Keratinocyte (primary cell): ENCODE measurements around the gene TDRD3. TPM values are rescaled to one million over a fixed set of nuclear protein-coding genes. Genes with fewer than 3 reads are reported as not detected.
A peak's percentile ranks its signal among the peaks of the same experiment; 100 is the strongest.

Experiments used
- DNase-seq: peaks from one replicate; pipeline ENCODE4 v3.0.0-alpha.2; 2011; ENCODE audit warnings: low read depth, missing footprints, low spot score
- FAIRE-seq: peaks from 2 replicates; lab custom pipeline; 2011; peaks lifted over from hg19 to GRCh38; lab: Jason Lieb, UNC
- H2AFZ ChIP-seq: 2 replicates; pipeline ENCODE4 v1.6.0; 2012; ENCODE audit warnings: low read length, control low read depth, inconsistent platforms; ENCODE audit not compliant: control insufficient read depth
- H3K27ac ChIP-seq: 2 replicates; pipeline ENCODE4 v1.5.1; 2011; ENCODE audit warnings: low read length; ENCODE audit not compliant: control insufficient read depth, insufficient read depth
- H3K27me3 ChIP-seq: 3 replicates; pipeline ENCODE4 v1.6.0; 2011; ENCODE audit warnings: low read length; ENCODE audit not compliant: control insufficient read depth, insufficient read depth; ENCODE audit errors: extremely low read depth
- H3K36me3 ChIP-seq, 2 experiments: 2 replicates in 1 of 2; 3 replicates in 1 of 2; pipeline ENCODE4 v1.5.1; 2011; ENCODE audit warnings: low read length in 2 of 2, mild to moderate bottlenecking in 1 of 2; ENCODE audit not compliant: control insufficient read depth in 2 of 2, insufficient read depth in 2 of 2; ENCODE audit errors: extremely low read depth in 1 of 2
- H3K4me1 ChIP-seq: 3 replicates; pipeline ENCODE4 v1.5.1; 2011; ENCODE audit warnings: low read length; ENCODE audit not compliant: control insufficient read depth, insufficient read depth; ENCODE audit errors: extremely low read depth
- H3K4me2 ChIP-seq: 3 replicates; pipeline ENCODE4 v1.6.0; 2011; ENCODE audit warnings: low read depth, low read length; ENCODE audit not compliant: control insufficient read depth, insufficient read depth; ENCODE audit errors: extremely low read depth
- H3K4me3 ChIP-seq, 3 experiments: fragments of 200-600 bp in 1 of 3; sonication (generic) in 1 of 3; 2 replicates in 2 of 3; 3 replicates in 1 of 3; pipeline ENCODE4 v1.5.1; 2011 to 2016; ENCODE audit warnings: low read length in 3 of 3, mild to moderate bottlenecking in 3 of 3, control low read depth in 2 of 3, inconsistent platforms in 1 of 3, low read depth in 1 of 3, mixed read lengths in 1 of 3, mixed run types in 1 of 3, moderate library complexity in 1 of 3; ENCODE audit not compliant: control insufficient read depth in 2 of 3, insufficient read depth in 2 of 3; ENCODE audit errors: extremely low read depth in 1 of 3
- H3K79me2 ChIP-seq: 2 replicates; pipeline ENCODE4 v1.6.0; 2012; ENCODE audit warnings: low read length; ENCODE audit not compliant: control insufficient read depth, insufficient read depth
- H3K9ac ChIP-seq: 3 replicates; pipeline ENCODE4 v1.6.0; 2011; ENCODE audit warnings: low read length; ENCODE audit not compliant: control insufficient read depth, insufficient read depth; ENCODE audit errors: extremely low read depth
- H3K9me1 ChIP-seq: 3 replicates; pipeline ENCODE4 v1.6.0; 2011; ENCODE audit warnings: low read length; ENCODE audit not compliant: control insufficient read depth, insufficient read depth; ENCODE audit errors: extremely low read depth
- H3K9me3 ChIP-seq: 2 replicates; pipeline ENCODE4 v1.5.1; 2012; ENCODE audit warnings: low read depth, low read length; ENCODE audit not compliant: control insufficient read depth
- H4K20me1 ChIP-seq: 3 replicates; pipeline ENCODE4 v1.6.0; 2011; ENCODE audit warnings: low read length; ENCODE audit not compliant: control insufficient read depth, insufficient read depth; ENCODE audit errors: extremely low read depth
- EZH2 ChIP-seq: IDR thresholded peaks from one replicate; pipeline ENCODE4 v1.6.1; 2012; ENCODE audit warnings: inconsistent platforms, mild to moderate bottlenecking, low read length, moderate library complexity
- dilution Hi-C: fragments of 300-500 bp; cut with MboI; formaldehyde crosslinking; loops from one replicate; pipeline ENCODE4 v1.7.0; 2020; ENCODE audit warnings: low sequenced_read_pairs; ENCODE audit not compliant: extremely low pct_ligation_motif_present
- polyA plus RNA-seq, 5 experiments: library from polyadenylated mRNA; depleted of rRNA in 3 of 5; stranded (reverse) in 3 of 5; stranded (forward) in 1 of 5; unstranded in 1 of 5; fragments of >200 nt; gene quantifications; 1 replicate in 1 of 5; 2 replicates in 3 of 5; 3 replicates in 1 of 5; pipeline versions ENCODE4 v1.2.1 to v1.2.3, GENCODE V29; 2011 to 2012; ENCODE audit warnings: missing spikeins in 2 of 5, low read depth in 1 of 5, low replicate concordance in 1 of 5
- TF ChIP-seq, protein P1 (sequence below), 3 experiments: IDR thresholded peaks in 1 of 3; conservative IDR thresholded peaks in 1 of 3; optimal IDR thresholded peaks in 1 of 3; 2 replicates in 2 of 3; 3 replicates in 1 of 3; pipeline versions ENCODE3 to v1.5.1; 2011; ENCODE audit warnings: low read length in 3 of 3, mild to moderate bottlenecking in 3 of 3, moderate library complexity in 2 of 3, control low read depth in 1 of 3, inconsistent platforms in 1 of 3; ENCODE audit not compliant: insufficient read depth in 2 of 3; ENCODE audit errors: extremely low read depth in 1 of 3

The TDRD3 gene
- polyA plus RNA-seq, 1 donor (not counting 4 experiments of a cell fraction or from before 2014, with no cell fraction given): 10.7 TPM

DNA sequence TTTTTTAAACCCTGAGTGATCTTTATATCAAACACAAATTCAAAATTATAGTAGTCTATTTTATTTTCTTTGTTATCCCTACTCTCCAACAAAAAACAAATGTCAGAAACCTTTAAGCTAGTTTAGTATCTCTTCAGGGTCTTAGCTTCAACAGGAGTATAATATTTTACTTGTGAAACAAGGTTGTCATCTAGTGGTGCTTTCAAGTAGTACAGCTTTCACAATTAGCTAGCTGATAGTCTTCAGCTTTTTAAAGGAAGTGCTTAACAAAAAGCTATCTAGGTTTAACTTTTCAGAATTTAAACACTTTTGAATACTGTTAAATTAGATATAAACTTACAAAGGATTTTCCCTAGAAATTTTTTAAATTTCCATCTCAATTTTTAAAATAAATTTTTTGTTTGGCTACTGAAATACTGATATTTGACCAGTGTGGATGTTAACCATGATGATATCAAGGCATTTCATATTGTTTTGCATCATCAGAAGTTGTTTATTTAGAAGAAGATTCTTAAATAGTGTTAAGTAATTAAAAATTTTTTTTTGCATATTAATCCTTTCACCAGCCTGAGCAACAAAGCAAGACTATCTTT, 34.2 kb downstream of the TDRD3 start:
- Histone ChIP-seq H3K9me3 (no peaks in the 10 kb centered on the region), H3K36me3 (no peaks in the 10 kb centered on the region), H4K20me1 (no peaks in the 10 kb centered on the region), H3K79me2 (peaks cover 2% of the 10 kb centered on the region), H3K27ac (no peak overlapping the region), H3K9ac (no peak overlapping the region), H3K27me3 (no peaks in the 10 kb centered on the region), H3K9me1 (no peaks in the 10 kb centered on the region), H3K4me2 (no peak overlapping the region), H3K4me3 (no peak overlapping the region), H2AFZ (no peak overlapping the region), H3K4me1 (no peaks in the 10 kb centered on the region)
- FAIRE-seq (no peak), DNase-seq (peak; percentile 26)
- TF ChIP-seq EZH2: no peak
- TF ChIP-seq, protein P1, sequence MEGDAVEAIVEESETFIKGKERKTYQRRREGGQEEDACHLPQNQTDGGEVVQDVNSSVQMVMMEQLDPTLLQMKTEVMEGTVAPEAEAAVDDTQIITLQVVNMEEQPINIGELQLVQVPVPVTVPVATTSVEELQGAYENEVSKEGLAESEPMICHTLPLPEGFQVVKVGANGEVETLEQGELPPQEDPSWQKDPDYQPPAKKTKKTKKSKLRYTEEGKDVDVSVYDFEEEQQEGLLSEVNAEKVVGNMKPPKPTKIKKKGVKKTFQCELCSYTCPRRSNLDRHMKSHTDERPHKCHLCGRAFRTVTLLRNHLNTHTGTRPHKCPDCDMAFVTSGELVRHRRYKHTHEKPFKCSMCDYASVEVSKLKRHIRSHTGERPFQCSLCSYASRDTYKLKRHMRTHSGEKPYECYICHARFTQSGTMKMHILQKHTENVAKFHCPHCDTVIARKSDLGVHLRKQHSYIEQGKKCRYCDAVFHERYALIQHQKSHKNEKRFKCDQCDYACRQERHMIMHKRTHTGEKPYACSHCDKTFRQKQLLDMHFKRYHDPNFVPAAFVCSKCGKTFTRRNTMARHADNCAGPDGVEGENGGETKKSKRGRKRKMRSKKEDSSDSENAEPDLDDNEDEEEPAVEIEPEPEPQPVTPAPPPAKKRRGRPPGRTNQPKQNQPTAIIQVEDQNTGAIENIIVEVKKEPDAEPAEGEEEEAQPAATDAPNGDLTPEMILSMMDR (optimal IDR thresholded peaks at IDR 0.05 in 1 of 3, IDR thresholded peaks at IDR 0.05 in 1 of 3, conservative IDR thresholded peaks at IDR 0.05 in 1 of 3; ENCODE audit: extremely low read depth in 1 of 3, insufficient read depth in 2 of 3, low read length in 3 of 3): peak in 2 of 3 experiments; percentile 64 to 65
- dilution Hi-C loops: no loop called here

DNA sequence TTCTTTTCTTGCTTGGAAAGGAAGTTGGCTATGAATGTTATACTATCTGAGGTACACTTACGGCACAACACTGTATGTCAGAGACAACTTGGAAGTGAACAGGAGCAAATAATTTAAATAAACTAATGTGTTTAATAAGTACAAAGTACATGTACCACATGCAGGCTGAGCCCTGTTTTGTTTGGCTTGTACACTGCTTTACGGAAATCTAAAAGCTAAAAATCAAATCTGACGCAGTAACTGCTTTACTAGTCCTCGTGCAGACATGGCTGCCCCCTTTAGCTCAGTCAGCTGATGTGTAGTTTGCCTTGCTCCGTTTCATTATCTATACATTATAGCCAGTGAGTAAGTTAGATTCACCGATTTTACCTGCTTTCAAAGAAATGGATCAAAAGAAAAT, 36.5 kb downstream of the TDRD3 start:
- Histone ChIP-seq H3K27ac (no peak overlapping the region), H4K20me1 (no peaks in the 10 kb centered on the region), H3K27me3 (no peaks in the 10 kb centered on the region), H3K4me3 (no peak overlapping the region), H3K9me1 (no peaks in the 10 kb centered on the region), H3K4me2 (peak overlapping the region; percentile 33), H3K4me1 (no peaks in the 10 kb centered on the region), H3K9me3 (no peaks in the 10 kb centered on the region), H3K36me3 (no peaks in the 10 kb centered on the region), H2AFZ (peak overlapping the region; percentile 66), H3K79me2 (peaks cover 2% of the 10 kb centered on the region), H3K9ac (no peak overlapping the region)
- TF ChIP-seq EZH2: no peak
- TF ChIP-seq, protein P1 (optimal IDR thresholded peaks at IDR 0.05 in 1 of 3, IDR thresholded peaks at IDR 0.05 in 1 of 3, conservative IDR thresholded peaks at IDR 0.05 in 1 of 3; ENCODE audit: extremely low read depth in 1 of 3, insufficient read depth in 2 of 3, low read length in 3 of 3): no peak
- no peak for FAIRE-seq
- dilution Hi-C loops: no loop called here
- DNase-seq: no peak
